ACHN (cell line): ENCODE data around the gene SQSTM1.
A peak's percentile ranks its signal among the peaks of the same experiment; 100 is the strongest.

Experiments
- DNase-seq: peaks from one replicate; pipeline ENCODE4 v3.0.0-alpha.2; 2015
- in situ Hi-C: cut with HindIII; loops from 2 replicates; pipeline ENCODE4 v1.10.0; 2017; ENCODE audit warnings: low sequenced_read_pairs, low pct_ligation_motif_present, low pct_unique_long_range_greater_than_20kb

The SQSTM1 gene

DNA sequence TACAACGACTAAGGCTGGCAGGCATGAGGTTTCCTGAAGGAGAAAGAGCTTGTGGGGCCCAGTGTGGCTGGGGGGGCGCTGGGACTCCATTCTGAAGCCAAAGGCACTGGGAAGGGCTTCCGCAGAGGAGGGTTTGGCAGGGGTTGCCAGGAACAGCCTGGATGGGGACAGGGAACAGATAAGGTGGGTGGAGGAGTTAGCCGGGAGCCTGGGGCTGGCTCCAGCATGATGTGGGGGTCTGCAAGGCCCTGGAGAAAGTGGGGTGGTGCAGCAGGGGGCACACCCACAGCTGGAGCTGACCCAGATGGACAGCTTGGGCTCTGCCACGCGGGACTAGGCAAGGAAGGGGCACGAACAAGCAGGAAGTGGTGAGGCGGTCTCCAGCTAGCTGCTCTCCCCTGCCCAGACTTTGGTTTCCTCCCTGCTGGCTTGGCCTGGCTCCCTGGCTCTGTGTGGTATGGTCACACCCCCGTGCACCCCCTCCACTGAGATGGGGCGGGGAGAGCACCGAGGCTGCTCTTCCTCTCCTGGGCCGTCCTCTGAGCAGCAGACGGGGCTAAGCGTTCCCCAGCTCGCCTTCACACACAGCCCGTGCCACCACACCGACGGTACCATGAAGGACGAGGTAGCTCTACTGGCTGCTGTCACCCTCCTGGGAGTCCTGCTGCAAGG is 27.1 kb upstream of the SQSTM1 start, which contains the start of gene LTC4S:
TSS of gene LTC4S (plus strand) at position 519 of the 672 bp plus-strand sequence. CDS start at position 614, 95 bp downstream.
- in situ Hi-C loops = no loop called here
- DNase-seq = no peak

DNA sequence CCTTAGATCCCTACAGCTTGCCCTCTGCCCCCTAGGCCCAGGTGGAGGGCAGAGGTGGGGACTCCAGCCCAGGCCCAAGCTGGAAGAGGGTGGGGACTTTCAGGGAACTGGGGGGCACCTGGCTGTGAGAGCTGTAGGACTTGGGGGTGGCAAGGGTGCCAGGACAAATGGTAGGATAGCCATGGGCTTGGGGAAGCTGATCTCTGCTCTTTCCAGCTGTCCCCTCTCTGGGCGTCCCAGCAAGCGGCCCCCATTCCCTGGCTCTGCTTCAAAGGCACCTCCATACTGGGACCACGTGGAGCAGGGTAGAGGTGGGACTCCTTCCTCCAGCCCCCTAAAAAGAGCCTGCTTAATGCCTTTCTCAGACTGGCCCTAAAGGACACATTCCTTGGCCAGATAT is 26.5 kb upstream of the SQSTM1 start:
- DNase-seq = no peak
- in situ Hi-C loops = no loop called here

- in situ Hi-C loops = no loop called here
- DNase-seq = no peak
Observed at GRCh38 chr5:179794575-179794974, 26.1 kb upstream of the SQSTM1 start.

- in situ Hi-C loops = no loop called here
- no peak for DNase-seq
Observed at GRCh38 chr5:179795049-179795862, 25.4 kb upstream of the SQSTM1 start.

- in situ Hi-C loops = no loop called here
- DNase-seq = peak; percentile 81
Observed at GRCh38 chr5:179795863-179796833, 24.6 kb upstream of the SQSTM1 start.

DNA sequence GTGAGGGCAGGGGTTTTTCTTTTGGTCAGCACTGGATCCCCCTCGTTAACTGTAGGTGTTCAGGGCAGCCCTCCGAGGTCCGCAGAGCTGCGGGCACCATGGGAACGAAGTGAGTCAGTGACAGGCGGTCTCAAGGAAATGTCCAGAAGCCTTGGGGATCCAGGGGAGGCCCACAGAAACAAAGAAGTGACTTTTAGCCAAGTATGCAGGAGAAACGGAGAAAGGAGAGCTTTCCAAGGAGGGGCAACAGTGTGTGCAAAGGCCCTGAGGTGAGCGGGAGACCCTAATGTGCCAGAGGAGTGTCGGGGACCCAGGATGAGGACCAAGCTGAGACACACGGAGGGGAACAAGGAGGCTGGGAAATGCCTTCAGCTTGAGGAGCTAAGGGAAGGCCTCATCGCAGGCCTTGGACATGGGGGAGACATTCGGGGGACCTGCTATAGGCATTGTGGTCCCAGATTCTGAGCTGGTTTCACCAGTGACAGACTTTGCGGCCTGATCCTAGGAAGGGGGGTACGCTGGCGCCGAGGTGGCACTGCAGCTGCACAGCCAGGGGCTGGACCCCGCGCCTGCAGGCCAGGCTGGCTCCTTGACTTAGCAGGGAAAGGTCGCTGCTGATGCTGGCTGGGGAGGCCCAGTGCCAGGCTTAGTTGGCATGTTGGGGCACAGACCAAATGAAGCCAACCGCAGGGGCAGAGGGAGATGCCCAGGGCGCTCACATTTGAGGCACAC is 23.7 kb upstream of the SQSTM1 start:
- no peak for DNase-seq
- in situ Hi-C loops = no loop called here

GRCh38 chr5:179797741-179798140 is 23.0 kb upstream of the SQSTM1 start:
- in situ Hi-C loops = no loop called here
- no peak for DNase-seq

- in situ Hi-C loops = no loop called here
- DNase-seq = no peak
Observed at GRCh38 chr5:179798144-179798770, 22.4 kb upstream of the SQSTM1 start.

DNA sequence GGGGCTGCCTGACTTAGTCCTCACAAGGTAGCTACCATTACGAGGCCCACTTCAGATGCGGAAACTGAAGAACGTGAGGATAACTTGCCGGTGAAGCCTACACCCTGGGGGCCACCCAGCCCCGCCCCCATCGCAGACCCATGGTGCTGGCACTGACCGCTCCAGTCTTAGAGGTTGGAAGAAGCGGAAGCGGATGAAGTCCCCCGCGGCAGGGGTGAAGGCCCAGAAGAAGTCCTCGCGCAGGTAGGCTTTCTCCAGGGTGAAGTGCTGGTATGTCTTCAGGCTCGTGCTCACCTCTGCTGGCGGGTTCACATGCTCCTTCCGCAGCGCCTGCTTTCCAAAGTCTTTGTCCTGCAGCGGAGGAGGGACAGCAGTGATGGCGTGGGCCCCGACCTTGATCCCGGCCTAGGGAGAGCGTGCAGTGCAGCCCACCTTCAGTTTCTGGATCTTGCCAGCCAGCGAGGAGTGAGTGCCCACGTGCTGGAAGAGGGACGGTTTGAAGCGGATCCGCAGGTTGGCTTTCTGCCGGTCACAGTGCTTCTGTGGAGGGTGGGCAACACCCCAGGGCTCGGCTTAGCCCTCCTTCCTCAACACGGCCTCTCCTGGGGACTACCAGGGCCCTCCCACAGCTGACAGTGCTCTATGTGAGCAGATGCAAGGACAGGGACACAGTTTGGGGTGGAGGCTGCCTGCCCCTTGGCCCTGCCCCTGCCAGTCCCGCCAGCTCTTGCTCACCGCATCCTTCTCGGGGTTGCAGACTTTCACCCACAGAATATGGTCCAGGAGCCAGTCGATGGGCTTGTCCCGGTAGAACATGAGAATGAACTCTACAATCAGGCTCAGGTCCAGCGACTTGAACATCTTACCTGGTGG is 21.7 kb upstream of the SQSTM1 start:
- in situ Hi-C loops = no loop called here
- no peak for DNase-seq

DNA sequence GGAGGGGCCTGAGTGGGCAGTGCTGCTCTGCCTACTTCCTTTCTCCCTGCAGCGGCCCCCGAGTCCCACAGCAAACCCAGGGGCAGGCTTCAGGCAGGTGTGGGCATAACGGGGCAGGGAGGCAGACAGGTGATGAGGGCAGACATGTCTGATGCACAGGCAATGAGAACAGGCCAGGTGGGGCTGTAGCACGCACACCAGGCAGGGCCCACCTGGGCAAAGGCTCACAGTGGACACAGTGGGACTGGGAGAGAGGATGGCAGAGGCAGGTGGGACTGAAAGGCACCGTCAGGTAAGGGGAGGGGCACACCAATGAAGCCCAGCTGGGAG is 21.1 kb upstream of the SQSTM1 start:
- in situ Hi-C loops = no loop called here
- no peak for DNase-seq

DNA sequence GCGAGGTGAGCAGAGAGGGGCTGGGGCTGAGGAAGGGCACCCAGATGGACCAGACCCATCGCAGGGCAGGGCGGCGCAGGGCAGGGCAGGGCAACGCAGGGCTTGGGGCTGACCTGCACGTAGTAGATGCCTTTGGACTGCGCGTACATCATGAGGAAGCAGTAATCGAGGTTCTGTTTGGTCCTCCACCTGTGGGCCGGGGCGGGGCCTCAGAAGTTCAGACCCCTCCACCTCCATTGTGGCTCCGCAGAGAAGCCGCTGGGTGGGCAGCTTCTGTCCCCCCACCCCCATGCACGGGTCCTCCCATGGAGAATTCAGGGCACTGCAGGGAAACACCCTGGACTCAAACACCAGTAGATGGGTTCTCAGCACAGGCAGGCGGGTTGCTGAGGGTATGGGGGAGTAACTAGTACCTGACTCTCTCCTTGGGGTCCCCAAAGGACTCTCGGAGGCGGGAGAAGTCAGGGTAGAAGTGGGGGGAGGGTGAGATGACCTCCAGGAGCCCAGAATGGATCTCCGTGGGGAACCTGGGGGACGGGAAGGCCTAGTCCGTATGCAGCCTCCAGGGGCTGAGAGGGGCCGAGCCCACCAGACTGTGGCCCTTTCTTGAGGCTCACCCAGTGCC is 20.5 kb upstream of the SQSTM1 start:
- no peak for DNase-seq
- in situ Hi-C loops = no loop called here

- DNase-seq = no peak
Observed at GRCh38 chr5:179800696-179801201, 20.0 kb upstream of the SQSTM1 start.

GRCh38 chr5:179801304-179802206 is 19.1 kb upstream of the SQSTM1 start:
- DNase-seq = no peak
- in situ Hi-C loops = no loop called here

More at GRCh38 chr5:179800696-179801201, 20.0 kb upstream of the SQSTM1 start:
- in situ Hi-C loops = no loop called here

GRCh38 chr5:179802207-179802883 is 18.4 kb upstream of the SQSTM1 start:
- in situ Hi-C loops = no loop called here
- DNase-seq = no peak

DNA sequence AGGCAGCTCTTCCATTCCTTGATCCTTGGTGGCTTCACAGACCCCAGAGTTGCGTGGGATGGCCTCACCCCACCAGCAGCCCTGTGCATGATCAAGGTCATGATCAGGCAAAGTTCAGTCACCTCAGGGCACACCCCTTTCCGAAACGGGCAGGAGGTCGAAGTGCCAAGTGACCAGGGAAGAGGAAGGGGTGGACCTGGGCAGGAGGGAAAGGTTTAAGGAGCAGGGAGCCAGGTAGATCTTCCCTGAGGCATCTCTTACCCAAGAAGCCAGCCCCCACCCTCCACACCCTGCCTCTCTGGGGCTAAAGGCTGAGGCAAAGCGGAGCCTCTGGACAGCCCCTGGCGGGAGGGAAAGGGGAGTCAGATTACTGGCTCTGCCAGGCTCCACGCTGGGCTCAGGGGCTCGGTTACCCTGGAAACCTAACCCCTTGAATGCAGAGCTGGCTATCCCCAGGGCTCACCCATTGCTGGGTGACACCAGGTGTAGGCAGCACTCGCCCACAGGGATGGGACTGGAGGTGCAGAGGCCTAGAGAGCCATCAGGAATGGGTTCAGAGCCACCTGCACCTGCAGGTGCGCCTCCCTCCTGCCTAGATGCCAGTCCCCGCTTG is 17.6 kb upstream of the SQSTM1 start:
- no peak for DNase-seq
- in situ Hi-C loops = no loop called here
